K562 (cell line): Measurements from ENCODE around the gene ACER2.

ENCODE experiments used
- BACH1 ChIP-seq: fragments of 200-800 bp; sonication (Bioruptor generic); IDR thresholded peaks from 2 replicates; pipeline ENCODE4 v1.6.1; 2016; ENCODE audit warnings: missing genetic modification characterization, missing compliant biosample characterization
- CREB1 ChIP-seq, 2 experiments: sonication (generic) in 1 of 2; formaldehyde crosslinking in 1 of 2; IDR thresholded peaks; 2 replicates each; pipeline versions ENCODE4 v1.6.1 to v1.8.0; 2012 to 2022; ENCODE audit warnings: inconsistent platforms in 1 of 2, mild to moderate bottlenecking in 1 of 2, missing genetic modification reagents in 1 of 2, moderate library complexity in 1 of 2
- FOSL1 ChIP-seq: fragments of 200-800 bp; sonication (Bioruptor generic); conservative IDR thresholded peaks from 2 replicates; pipeline ENCODE4 v1.6.1; 2016; ENCODE audit warnings: missing genetic modification characterization, missing compliant biosample characterization
- NEUROD1 ChIP-seq: fragments of 150-350 bp; IDR thresholded peaks from 2 replicates; pipeline ENCODE4 v1.6.1; 2014; ENCODE audit warnings: borderline replicate concordance, low read length, low read depth; ENCODE audit not compliant: partially characterized antibody
- POLR2AphosphoS5 ChIP-seq: IDR thresholded peaks from 2 replicates; pipeline ENCODE4 v1.6.1; 2011; ENCODE audit warnings: mild to moderate bottlenecking, low read depth, low read length, moderate library complexity; ENCODE audit not compliant: control insufficient read depth, insufficient read depth
- RFX5 ChIP-seq: IDR thresholded peaks from 2 replicates; pipeline ENCODE4 v1.6.1; 2011; ENCODE audit warnings: low read depth, mild to moderate bottlenecking, improper control_type of control experiment, low read length
- ZKSCAN1 ChIP-seq: fragments of 150-350 bp; IDR thresholded peaks from 2 replicates; pipeline ENCODE4 v1.6.1; 2016; ENCODE audit warnings: low read depth, low read length
- TF ChIP-seq, protein P1 (sequence below), 3 experiments: IDR thresholded peaks in 2 of 3; conservative IDR thresholded peaks in 1 of 3; 2 replicates each; pipeline ENCODE4 v1.5.1; 2011 to 2012; ENCODE audit warnings: low read length in 3 of 3, mild to moderate bottlenecking in 3 of 3, control low read depth in 2 of 3, improper control_type of control experiment in 1 of 3, inconsistent platforms in 1 of 3, low read depth in 1 of 3, mixed read lengths in 1 of 3, moderate library complexity in 1 of 3; ENCODE audit not compliant: insufficient read depth in 2 of 3
- TF ChIP-seq, protein P2 (sequence below), 2 experiments: fragments of 450-650 bp; formaldehyde crosslinking in 1 of 2; IDR thresholded peaks; 2 replicates each; pipeline versions ENCODE4 v1.4.0 to v1.6.1; 2014 to 2020; ENCODE audit warnings: mild to moderate bottlenecking in 2 of 2, borderline replicate concordance in 1 of 2, low read depth in 1 of 2
- TF ChIP-seq, protein P3 (sequence below): sonication (generic); formaldehyde crosslinking; IDR thresholded peaks from 2 replicates; pipeline ENCODE4 v1.8.1; 2022; ENCODE audit warnings: missing genetic modification reagents

GRCh38 chr9:19369107-19369506, 39.7 kb upstream of the ACER2 start:
- TF ChIP-seq, protein P1, sequence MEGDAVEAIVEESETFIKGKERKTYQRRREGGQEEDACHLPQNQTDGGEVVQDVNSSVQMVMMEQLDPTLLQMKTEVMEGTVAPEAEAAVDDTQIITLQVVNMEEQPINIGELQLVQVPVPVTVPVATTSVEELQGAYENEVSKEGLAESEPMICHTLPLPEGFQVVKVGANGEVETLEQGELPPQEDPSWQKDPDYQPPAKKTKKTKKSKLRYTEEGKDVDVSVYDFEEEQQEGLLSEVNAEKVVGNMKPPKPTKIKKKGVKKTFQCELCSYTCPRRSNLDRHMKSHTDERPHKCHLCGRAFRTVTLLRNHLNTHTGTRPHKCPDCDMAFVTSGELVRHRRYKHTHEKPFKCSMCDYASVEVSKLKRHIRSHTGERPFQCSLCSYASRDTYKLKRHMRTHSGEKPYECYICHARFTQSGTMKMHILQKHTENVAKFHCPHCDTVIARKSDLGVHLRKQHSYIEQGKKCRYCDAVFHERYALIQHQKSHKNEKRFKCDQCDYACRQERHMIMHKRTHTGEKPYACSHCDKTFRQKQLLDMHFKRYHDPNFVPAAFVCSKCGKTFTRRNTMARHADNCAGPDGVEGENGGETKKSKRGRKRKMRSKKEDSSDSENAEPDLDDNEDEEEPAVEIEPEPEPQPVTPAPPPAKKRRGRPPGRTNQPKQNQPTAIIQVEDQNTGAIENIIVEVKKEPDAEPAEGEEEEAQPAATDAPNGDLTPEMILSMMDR (IDR thresholded peaks at IDR 0.05 in 2 of 3, conservative IDR thresholded peaks at IDR 0.05 in 1 of 3; ENCODE audit: insufficient read depth in 2 of 3, low read depth in 1 of 3, low read length in 3 of 3), result no peak
- TF ChIP-seq NEUROD1, result no peak
- no peak for TF ChIP-seq POLR2AphosphoS5
- TF ChIP-seq CREB1 (IDR thresholded peaks at IDR 0.05), result no peak
- no peak for TF ChIP-seq CREB1 (CRISPR knock-in tag; IDR thresholded peaks at IDR 0.05)
- TF ChIP-seq, protein P2, sequence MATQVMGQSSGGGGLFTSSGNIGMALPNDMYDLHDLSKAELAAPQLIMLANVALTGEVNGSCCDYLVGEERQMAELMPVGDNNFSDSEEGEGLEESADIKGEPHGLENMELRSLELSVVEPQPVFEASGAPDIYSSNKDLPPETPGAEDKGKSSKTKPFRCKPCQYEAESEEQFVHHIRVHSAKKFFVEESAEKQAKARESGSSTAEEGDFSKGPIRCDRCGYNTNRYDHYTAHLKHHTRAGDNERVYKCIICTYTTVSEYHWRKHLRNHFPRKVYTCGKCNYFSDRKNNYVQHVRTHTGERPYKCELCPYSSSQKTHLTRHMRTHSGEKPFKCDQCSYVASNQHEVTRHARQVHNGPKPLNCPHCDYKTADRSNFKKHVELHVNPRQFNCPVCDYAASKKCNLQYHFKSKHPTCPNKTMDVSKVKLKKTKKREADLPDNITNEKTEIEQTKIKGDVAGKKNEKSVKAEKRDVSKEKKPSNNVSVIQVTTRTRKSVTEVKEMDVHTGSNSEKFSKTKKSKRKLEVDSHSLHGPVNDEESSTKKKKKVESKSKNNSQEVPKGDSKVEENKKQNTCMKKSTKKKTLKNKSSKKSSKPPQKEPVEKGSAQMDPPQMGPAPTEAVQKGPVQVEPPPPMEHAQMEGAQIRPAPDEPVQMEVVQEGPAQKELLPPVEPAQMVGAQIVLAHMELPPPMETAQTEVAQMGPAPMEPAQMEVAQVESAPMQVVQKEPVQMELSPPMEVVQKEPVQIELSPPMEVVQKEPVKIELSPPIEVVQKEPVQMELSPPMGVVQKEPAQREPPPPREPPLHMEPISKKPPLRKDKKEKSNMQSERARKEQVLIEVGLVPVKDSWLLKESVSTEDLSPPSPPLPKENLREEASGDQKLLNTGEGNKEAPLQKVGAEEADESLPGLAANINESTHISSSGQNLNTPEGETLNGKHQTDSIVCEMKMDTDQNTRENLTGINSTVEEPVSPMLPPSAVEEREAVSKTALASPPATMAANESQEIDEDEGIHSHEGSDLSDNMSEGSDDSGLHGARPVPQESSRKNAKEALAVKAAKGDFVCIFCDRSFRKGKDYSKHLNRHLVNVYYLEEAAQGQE (IDR thresholded peaks at IDR 0.05; ENCODE audit: borderline replicate concordance), result no peak
- TF ChIP-seq, protein P2 (CRISPR knock-in tag; IDR thresholded peaks at IDR 0.05; ENCODE audit: low read depth), result no peak
- TF ChIP-seq BACH1 (tag), result no peak
- TF ChIP-seq ZKSCAN1, result no peak
- TF ChIP-seq, protein P3, sequence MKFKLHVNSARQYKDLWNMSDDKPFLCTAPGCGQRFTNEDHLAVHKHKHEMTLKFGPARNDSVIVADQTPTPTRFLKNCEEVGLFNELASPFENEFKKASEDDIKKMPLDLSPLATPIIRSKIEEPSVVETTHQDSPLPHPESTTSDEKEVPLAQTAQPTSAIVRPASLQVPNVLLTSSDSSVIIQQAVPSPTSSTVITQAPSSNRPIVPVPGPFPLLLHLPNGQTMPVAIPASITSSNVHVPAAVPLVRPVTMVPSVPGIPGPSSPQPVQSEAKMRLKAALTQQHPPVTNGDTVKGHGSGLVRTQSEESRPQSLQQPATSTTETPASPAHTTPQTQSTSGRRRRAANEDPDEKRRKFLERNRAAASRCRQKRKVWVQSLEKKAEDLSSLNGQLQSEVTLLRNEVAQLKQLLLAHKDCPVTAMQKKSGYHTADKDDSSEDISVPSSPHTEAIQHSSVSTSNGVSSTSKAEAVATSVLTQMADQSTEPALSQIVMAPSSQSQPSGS (CRISPR knock-in tag), result no peak
- TF ChIP-seq FOSL1 (tag), result no peak
- TF ChIP-seq RFX5, result no peak
